Gastrocnemius medialis (tissue), 4 donors: ENCODE data around the gene POMT2.

Experiments
- POLR2A ChIP-seq, 2 donors: fragments of 450-650 bp; IDR thresholded peaks; one replicate each; pipeline ENCODE4 v1.6.1; 2017; ENCODE audit warnings: antibody characterized with exemption in 2 of 2, mild to moderate bottlenecking in 2 of 2, moderate library complexity in 2 of 2
- TF ChIP-seq, protein P1 (sequence below), 5 experiments: fragments of 450-650 bp in 3 of 5; fragments of 200-600 bp in 2 of 5; sonication (generic) in 2 of 5; IDR thresholded peaks in 4 of 5; conservative IDR thresholded peaks in 1 of 5; 1 replicate in 4 of 5; 2 replicates in 1 of 5; pipeline ENCODE4 v1.5.1; 2016 to 2019; ENCODE audit warnings: antibody characterized with exemption in 5 of 5, mild to moderate bottlenecking in 3 of 5, moderate library complexity in 3 of 5

DNA sequence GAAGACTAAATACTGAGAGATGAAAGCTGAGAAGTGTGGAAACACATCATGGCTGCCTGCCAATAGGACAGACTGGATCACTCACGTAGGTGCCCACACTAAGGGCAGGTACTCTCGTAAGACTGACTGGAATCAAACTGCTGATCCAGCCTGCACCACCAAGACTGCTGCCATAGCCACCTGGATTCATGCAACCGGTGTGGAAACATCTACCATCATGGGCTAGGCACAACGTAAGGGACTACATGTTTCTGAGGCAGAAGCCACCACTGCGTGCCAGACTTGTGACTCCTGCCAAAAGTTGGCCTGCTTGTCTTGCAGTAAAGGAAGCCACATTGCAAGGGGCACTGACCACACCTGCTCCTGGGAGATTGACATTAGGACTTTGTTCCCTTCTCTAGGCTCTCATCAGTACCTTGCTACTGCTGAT lies 3.8 kb downstream of the POMT2 start:
- TF ChIP-seq, protein P1, sequence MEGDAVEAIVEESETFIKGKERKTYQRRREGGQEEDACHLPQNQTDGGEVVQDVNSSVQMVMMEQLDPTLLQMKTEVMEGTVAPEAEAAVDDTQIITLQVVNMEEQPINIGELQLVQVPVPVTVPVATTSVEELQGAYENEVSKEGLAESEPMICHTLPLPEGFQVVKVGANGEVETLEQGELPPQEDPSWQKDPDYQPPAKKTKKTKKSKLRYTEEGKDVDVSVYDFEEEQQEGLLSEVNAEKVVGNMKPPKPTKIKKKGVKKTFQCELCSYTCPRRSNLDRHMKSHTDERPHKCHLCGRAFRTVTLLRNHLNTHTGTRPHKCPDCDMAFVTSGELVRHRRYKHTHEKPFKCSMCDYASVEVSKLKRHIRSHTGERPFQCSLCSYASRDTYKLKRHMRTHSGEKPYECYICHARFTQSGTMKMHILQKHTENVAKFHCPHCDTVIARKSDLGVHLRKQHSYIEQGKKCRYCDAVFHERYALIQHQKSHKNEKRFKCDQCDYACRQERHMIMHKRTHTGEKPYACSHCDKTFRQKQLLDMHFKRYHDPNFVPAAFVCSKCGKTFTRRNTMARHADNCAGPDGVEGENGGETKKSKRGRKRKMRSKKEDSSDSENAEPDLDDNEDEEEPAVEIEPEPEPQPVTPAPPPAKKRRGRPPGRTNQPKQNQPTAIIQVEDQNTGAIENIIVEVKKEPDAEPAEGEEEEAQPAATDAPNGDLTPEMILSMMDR (IDR thresholded peaks at IDR 0.05 in 4 of 5, conservative IDR thresholded peaks at IDR 0.05 in 1 of 5): no peak
- TF ChIP-seq POLR2A (IDR thresholded peaks at IDR 0.05): no peak
